Measurements from ENCODE around the gene PRMT3. TPM values are rescaled to one million over a fixed set of nuclear protein-coding genes. Genes with fewer than 3 reads are reported as not detected.
"Not testable (repeated sequence)": the region's sequence is repeated elsewhere in the genome, so short reads cannot be mapped to it uniquely, and the experiment has no call there.

PRMT3 gene
- total RNA-seq, 1 experiment from 2014 or later, result 51.6 TPM

DNA sequence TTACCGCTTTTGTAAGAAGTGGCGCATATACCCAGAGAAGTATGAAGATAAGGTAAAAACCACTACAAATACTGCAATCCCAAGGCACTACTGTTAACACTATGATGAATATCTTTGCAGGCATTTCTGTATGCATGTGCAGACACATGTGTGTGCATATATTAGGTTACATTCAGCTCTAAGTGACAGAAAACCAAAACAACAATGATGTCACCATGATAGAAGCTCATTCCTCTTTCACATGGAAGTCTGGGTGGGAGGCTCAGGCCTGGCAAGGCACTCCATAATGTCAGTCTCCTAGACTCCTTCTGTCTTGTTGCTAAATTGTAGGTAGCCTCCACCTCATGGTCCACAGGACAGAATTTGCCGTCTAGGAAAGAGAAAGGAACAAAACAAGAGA lies 148.8 kb downstream of the PRMT3 start:
- no peak for DNase-seq (ENCODE audit: low read depth, low spot score)
- in situ Hi-C loops (cut with HindIII; ENCODE audit: low pct_unique_long_range_greater_than_20kb, low sequenced_read_pairs), result no loop called here

DNA sequence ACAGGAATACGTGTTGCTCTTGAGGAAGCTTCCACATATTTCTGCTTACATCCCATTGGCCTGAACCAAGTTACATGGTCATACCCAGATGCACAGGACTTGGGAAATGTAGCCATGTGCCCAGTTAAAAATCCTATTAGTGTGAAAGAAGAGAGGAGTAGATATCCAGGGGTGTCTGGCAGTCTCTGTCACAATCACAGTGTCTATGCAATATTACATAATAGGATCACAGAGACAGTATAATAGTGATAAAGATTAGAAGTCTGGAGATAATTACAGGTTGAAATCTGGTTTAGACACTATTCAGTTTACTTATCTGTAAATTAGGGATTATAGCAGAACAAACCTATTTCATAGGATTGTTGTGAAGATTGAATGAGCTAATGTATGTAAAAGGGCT lies 149.3 kb downstream of the PRMT3 start:
- in situ Hi-C loops (cut with HindIII; ENCODE audit: low pct_unique_long_range_greater_than_20kb, low sequenced_read_pairs), result no loop called here
- DNase-seq (ENCODE audit: low read depth, low spot score), result no peak

DNA sequence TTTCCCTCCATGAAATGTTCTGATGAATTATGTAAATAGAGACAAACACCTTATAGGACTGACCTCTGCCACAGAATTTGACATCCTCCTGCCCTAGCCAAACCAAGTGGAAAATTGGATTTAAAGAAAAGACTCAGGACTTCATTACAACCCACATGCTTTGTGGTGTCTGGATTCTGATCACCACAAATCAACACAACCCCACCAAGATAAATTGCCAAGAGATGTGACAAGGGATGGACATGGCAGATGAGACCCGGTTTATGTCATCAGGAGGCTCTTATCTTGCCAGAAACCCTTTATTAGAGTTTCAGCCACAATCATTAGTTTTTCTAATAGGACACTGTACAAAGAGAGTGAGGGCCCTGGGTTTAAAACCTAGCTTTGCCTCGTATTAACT lies 154.0 kb downstream of the PRMT3 start:
- DNase-seq (ENCODE audit: low read depth, low spot score), result no peak
- in situ Hi-C loops (cut with HindIII; ENCODE audit: low pct_unique_long_range_greater_than_20kb, low sequenced_read_pairs), result no loop called here

DNA sequence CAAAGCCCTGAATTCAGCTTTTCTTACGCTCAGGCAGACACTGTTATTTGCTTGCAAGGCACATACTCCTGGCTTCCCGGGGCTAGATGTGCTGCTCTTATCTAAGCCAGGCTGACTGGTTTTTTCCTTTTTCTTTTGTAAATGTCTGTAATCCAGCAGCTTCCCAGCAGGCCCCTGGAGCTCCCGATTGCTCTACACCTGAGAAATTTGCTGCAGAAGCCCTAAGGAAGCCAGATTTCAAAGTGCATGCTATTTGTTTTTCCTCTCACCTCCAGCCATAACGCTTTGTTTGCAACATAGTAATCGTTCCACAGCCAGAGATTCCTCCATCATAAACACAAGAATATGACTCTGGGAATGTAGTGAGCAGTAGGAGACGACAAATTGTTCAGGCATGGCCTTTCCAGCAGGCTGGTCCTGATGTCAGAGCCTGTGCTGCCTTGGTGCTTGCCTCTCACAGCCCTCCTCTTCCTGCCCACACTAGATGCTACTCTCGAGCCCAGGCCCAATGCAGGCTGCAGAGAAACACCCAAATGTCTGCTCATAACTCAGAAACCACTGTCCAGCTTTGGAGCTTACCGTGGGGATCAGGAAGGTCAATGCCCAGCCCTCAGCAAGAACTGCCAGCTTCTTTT lies 157.2 kb downstream of the PRMT3 start:
- DNase-seq (ENCODE audit: low read depth, low spot score), result no peak
- in situ Hi-C loops (cut with HindIII; ENCODE audit: low pct_unique_long_range_greater_than_20kb, low sequenced_read_pairs), result no loop called here

DNA sequence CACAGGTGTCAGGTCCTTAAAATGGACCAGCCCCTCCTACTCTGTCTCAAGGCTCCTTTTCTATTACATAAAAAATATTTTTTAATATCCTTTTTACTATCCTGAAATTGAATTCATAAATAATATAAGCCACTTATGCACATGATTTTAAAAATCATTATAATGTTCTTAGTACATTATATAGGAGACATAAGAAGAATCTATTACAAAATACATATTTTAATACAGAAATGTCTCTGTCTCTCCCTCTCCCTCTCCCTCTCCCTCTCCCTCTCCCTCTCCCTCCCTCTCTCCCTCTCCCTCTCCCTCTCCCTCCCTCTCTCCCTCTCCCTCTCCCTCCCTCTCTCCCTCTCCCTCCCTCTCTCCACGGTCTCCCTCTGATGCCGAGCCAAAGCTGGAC lies 159.9 kb downstream of the PRMT3 start:
- in situ Hi-C loops (cut with HindIII; ENCODE audit: low pct_unique_long_range_greater_than_20kb, low sequenced_read_pairs), result no loop called here
- no peak for DNase-seq (ENCODE audit: low read depth, low spot score)

DNA sequence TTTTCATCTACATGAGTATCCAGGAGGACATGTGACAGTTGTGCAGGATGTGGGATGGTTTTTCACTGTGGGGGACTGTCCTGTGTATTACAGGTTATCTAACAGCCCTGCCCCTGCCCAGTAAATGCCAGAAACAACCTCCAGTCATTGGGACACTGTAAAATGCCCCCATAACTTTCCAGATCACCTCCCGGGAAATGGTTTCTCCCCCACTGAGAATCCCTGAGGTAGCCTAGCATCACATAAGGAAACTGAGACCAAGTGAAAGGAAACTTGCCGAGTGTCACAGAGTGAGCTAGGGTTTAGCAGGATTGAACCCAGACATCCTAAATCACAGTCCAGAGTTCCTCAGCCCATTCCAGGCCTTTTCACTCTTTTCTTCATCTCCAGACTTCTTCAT lies 163.6 kb downstream of the PRMT3 start:
- no peak for DNase-seq (ENCODE audit: low read depth, low spot score)

DNA sequence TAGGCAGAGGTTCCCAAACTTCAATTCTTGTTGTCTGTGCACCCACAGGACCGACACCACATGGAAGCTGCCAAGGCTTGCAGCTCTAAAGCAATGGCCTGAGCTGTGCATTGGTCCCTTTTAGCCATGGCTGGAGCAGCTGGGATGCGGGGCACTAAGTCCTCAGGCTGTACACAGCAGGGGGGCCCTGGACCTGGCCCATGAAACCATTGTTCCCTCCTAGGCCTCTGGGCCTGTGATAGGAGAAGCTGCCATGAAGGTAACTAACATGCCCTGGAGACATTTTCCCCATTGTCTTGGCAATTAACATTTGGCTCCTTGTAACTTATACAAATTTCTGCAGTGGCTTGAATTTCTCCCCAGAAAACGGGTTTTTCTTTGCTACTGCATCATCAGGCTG lies 168.3 kb downstream of the PRMT3 start:
- in situ Hi-C loops (cut with HindIII; ENCODE audit: low pct_unique_long_range_greater_than_20kb, low sequenced_read_pairs), result no loop called here
- no peak for DNase-seq (ENCODE audit: low read depth, low spot score)

More for the DNA sequence above, 163.6 kb downstream of the PRMT3 start:
- in situ Hi-C loops (cut with HindIII; ENCODE audit: low pct_unique_long_range_greater_than_20kb, low sequenced_read_pairs), result no loop called here

DNA sequence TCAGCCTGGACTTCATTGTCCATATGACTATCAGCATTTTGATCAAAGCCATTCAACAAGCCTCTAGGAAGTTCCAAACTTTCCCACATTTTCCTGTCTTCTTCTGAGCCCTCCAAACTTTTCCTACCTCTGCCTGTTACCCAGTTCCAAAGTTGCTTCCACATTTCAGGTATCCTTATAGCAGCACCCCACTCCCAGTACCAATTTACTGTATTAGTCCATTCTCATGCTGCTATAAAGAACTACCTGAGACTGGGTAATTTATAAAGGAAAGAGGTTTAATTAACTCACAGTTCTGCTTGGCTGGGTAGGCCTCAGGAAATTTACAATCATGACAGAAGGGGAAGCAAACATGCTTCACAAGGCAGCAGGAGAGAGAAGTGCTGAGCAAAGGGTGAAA lies 168.9 kb downstream of the PRMT3 start:
- in situ Hi-C loops (cut with HindIII; ENCODE audit: low pct_unique_long_range_greater_than_20kb, low sequenced_read_pairs); DNase-seq (ENCODE audit: low read depth, low spot score): not testable (repeated sequence)

DNA sequence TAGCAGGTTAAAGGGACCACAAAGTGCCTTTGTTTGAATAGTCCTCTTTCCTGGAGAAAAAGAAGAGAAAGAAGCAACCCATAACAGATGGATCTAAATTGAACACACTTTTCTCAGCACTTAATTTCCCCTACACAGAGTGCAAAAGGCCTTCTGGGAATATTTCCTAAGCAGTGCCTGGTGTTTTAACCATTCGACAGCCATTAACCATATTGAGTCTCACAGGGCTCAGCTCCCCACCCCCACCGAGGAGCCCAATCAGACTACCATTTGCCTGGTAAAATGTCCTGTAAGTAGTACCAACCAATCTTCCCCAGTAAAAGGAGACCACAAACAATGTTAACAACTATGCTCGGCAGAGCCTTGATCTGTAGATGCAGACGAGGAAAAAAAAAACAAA lies 171.2 kb downstream of the PRMT3 start:
- in situ Hi-C loops (cut with HindIII; ENCODE audit: low pct_unique_long_range_greater_than_20kb, low sequenced_read_pairs), result no loop called here
- DNase-seq (ENCODE audit: low read depth, low spot score), result no peak

Other genes with a start within 250 kb of the PRMT3 start
- not detected in 2 replicates for gene DBX1, start 227.2 kb upstream of the PRMT3 start, total RNA-seq (2014; rRNA removed; shearing (Covaris generic))
- gene HTATIP2, start 24.0 kb upstream of the PRMT3 start, total RNA-seq (2014; rRNA removed; shearing (Covaris generic)), result 62.5 and 66.4 TPM in 2 replicates
- gene SLC6A5, start 211.9 kb downstream of the PRMT3 start, total RNA-seq (2014; rRNA removed; shearing (Covaris generic)), result not detected in 2 replicates